GM18907 (cell line): ENCODE data around the gene SPINK1.
"Not testable (repeated sequence)": the region's sequence is repeated elsewhere in the genome, so short reads cannot be mapped to it uniquely, and the experiment has no call there.

ENCODE experiments used
- ATAC-seq: cut with Tn5 transposase; IDR thresholded peaks from one replicate; pipeline ENCODE4 v1.9.1; 2021; ENCODE audit warnings: mild to moderate bottlenecking, moderate library complexity; ENCODE audit not compliant: unreplicated experiment

Gene SPINK1

DNA sequence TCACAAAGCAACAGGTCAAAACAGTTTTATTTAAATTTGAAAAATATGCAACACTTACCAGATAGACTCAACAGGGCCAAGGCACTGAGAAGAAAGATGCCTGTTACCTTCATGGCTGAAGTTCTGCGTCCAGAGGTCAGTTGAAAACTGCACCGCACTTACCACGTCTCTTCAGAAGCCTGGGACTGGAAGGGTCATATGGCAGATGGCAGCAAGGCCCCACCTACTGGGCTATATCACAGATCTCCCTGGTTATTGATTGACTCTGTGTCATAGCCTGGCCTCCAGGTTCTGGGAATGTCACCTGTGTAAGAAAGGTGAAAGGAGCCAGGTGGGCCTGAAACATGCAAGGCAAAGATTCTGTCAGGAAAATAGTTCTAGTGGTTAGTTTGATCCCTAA lies at the start of gene SPINK1:
Gene SPINK1, minus strand, starts transcription at position 207 of the 400 bp plus-strand sequence. Its CDS starts 94 bp downstream, at position 113.
- ATAC-seq = no peak

GRCh38 chr5:147880487-147880886 lies 49.0 kb upstream of the SPINK1 start:
- ATAC-seq = no peak

DNA sequence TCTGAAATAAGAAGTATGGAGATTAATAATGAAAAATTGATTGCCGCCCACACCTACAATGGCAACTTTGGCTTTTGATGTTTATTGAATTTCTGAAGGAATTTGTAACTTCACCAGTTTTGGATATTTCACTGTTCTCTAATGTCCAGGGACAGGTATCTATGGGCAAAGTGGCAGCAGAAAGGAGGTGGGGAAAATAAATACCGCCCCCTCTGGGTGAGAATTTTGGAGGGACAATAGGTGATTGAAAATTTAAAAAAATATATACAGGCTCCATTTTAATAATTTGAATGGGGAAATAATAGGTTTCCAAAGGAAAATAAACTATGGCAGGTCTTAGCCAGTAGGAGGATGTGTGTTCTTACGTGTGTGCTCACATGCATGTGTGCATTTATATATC lies 48.3 kb upstream of the SPINK1 start:
- no peak for ATAC-seq

DNA sequence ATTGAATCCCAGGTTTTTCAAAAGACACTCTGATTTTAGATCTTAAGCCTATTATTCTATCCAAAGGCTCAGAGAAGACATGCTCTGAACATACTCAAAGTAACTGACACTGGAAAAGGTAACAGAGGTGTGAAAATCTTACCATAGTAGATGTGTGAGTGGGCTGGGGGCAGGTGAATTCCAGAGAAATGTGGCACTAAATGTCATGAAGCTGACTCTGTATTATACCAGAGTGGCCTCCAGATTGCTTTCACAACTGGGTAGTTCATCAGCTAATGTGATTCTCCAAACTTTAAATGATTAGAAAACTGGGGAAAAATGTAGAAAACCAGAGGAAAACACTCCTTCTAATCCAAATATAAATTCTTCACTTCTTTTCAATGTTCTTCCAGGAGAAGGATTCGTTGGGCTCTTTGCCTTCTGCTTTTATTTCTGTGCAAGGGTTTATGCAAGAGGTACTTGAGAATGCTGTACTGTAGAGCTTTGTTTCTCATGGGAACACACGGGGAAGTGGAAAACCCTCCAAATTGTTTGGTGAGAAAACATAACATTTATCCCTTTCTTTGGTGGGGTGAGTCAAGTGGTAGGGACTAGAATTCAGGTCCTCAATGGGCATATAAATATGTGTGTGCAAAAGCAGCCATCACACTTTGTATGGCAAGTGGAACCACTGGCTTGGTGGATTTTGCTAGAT lies 46.7 kb upstream of the SPINK1 start, which contains the start of gene SCGB3A2:
Gene SCGB3A2, plus strand, starts transcription at position 646 of the 694 bp plus-strand sequence. CDS start 93 bp downstream, outside the sequence.
- ATAC-seq = no peak

DNA sequence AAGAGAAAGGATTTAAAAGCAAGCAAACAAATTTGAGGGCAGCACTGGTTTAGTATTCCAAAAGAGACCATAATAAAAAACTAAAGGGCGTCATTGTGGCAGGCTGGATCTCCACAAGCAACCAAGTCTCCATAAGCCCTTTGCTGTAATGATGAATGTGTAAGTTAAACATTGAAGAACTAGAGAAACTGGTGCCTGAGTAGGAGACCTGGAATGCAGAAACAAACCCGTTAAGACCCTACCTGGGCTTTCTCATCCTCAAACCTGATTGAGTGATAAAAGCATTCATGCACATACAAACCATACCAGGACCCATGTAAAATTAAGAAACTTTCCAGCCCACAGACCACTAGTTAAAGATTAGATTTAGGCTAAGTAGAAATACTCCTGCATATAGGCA lies 45.2 kb upstream of the SPINK1 start:
- ATAC-seq = no peak

GRCh38 chr5:147876141-147876540 lies 44.7 kb upstream of the SPINK1 start:
- no peak for ATAC-seq

DNA sequence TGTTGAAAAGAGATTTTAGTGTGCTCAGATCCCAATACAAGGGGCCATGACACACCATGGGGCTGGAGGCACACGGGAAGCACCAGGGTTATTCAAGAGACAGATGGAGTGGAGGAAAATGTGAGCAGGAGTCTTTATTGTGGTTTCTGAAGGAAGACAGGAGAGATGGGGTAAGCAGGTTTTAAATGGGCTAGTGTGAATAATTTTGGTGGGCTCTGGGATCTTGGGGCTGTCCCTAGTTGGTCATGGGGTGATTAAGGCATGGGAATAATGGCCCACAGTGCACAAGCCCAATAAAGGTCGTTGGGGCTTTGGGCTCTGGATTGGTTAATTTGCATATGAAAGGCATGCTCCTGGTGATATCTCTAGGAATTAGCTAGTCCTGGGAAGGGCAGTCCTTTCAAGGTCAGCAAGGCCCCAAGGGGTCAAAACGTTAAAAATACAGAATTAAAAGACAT lies 43.5 kb upstream of the SPINK1 start:
- ATAC-seq = no peak

DNA sequence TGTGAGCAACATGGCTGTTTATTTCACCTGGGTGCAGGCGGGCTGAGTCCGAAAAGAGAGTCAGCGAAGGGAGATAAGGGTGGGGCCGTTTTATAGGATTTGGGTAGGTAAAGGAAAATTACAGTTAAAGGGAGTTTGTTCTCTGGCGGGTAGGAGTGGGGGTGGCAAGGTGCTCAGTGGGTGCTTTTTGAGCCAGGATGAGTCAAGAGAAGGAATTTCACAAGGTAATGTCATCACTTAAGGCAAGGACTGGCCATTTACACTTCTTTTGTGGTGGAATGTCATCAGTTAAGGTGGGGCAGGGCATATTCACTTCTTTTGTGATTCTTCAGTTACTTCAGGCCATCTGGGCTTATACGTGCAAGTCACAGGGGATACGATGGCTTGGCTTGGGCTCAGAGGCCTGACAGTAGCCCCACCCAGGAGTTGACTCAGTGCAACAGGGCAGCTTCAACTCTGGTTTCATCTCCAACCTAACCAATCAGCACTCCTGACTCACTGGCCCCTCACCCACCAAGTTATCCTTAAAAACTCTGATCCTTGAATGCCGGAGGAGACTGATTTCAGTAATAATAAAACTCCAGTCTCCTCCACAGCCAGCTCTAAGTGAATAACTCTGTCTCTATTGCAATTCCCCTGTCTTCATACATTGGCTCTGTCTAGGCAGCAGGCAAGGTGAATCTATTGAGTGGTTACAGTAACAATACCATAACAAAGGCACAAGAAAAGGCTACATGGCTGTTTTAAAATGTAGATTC lies 42.8 kb upstream of the SPINK1 start:
- not testable (repeated sequence) for ATAC-seq

DNA sequence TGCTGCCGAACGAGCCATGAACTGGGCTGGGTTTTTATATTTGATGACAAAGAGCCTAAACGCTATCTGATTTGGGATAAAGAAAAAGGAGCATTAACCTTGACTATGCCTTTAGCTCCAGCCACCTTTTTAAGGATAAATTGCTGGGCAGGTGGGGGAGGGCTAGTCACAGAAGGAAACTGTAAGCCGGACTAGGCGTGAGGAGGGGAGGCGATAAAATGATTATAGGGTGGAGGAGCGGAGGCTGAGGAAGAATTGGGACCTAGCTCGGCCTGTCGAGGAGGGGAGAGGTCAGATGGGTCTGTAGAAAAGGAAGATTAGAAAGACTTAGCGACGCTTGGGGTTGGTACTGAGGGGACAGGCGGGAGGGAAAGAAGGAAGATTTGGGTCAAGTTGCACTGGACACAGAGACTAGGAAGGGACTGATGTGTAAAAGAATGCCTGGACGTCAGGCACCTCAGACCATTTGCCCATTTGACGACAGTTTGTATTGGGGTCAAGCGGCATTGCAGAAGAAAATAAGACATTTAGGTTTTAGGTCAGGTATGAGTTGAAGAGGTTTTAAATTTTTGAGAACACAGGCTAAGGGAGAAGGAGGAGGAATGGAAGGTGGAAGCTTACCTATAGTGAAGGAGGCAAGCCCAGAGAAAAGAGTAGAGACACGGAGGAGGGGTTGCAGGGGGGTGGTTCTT lies 41.4 kb upstream of the SPINK1 start:
- not testable (repeated sequence) for ATAC-seq

- not testable (repeated sequence) for ATAC-seq
Observed at GRCh38 chr5:147871980-147872549, 40.6 kb upstream of the SPINK1 start.

DNA sequence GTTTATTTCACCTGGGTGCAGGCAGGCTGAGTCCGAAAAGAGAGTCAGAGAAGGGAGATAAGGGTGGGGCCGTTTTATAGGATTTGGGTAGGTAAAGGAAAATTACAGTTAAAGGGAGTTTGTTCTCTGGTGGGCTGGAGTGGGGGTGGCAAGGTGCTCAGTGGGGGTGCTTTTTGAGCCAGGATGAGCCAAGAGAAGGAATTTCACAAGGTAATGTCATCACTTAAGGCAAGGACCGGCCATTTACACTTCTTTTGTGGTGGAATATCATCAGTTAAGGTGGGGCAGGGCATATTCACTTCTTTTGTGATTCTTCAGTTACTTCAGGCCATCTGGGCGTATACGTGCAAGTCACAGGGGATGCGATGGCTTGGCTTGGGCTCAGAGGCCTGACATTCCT lies 38.4 kb upstream of the SPINK1 start:
- ATAC-seq = not testable (repeated sequence)

DNA sequence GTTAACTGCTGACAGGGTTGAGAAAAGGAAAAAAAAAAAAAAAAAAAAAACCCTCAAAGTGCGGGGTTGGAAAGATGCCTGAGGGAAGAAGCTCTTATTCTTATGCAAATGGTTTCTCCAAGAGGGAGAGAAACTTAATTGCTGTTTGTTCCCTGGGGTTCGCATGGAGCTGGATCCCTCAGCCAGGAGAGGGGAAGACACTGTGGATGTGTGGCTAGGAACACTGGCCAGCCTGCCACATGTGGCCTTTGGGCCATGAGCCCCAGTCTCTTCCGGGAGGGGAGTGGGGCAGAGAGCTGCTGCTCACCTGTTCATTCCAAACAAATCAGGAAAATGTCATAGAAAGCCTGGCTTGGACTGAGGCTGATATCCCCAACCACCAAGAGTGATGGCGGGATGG lies 37.6 kb upstream of the SPINK1 start:
- no peak for ATAC-seq

DNA sequence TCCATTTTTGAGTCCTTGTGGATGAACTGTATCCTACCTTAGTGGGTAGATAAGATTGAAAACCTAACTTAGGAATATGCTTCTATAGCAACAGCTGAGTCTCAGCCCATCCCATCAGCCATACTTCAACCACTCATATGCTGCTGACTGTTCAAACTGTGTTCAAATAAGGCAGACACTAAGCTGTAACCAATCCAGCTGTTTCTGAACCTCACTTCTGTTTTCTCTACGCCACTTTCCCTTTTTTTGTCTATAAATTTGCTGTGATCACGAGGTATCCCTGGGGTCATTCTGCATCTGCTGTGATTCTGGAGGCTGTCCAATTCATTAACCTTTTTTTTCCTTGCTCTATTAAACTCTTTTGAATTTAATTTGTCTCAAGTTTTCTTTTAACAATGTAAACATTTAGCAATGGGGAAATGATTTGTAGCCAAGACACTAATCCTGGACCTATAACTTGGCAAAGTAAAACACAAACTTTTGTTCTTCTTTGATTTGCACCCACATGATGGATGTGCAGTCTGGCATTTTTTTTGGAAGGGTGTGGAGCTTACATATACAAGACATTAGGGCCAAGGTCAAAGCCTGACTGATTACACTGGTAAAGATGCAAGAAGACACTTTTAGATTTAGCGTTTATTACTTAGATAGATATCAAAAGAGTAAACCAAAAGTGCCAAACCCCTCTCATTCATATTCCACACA lies 32.1 kb upstream of the SPINK1 start:
- ATAC-seq = no peak

DNA sequence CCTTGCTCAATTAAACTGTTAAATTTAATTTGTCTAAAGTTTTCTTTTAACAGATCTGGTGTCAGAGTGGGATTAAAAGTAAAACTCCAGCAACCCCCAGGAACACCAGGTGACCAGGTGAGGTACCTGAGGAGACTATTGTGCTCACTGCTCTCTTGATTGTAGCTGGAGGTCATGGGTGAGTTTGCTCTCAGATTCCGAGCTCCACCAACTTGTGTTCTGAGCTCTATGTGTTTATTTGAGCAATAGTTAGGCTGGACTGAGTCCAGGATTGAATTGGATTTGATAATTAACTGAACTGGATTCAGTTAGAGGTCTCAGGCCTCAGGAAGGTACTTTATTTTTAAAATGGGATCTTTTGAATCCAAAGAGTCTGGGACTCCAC lies 29.2 kb upstream of the SPINK1 start:
- ATAC-seq = no peak

- no peak for ATAC-seq
Observed at GRCh38 chr5:147859962-147860640, 28.6 kb upstream of the SPINK1 start.

DNA sequence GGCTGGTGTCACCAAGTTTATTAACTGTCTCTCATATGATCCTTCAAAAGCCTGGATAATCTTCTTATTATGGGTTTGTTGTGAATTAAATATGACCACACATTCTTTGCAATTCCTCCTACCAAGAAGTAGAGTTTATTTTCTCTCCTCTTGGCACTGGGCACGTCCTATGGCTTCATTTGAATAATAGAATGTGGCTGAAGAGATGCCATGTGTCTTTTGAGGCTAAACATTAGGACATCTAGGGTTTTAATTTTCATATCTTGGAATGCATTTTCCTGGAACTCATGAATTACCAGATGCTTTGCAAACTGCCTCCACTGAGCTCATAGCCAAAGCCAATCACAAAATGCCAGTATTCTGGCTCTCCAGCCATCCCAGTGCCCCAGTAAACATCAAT lies 27.1 kb upstream of the SPINK1 start:
- no peak for ATAC-seq

DNA sequence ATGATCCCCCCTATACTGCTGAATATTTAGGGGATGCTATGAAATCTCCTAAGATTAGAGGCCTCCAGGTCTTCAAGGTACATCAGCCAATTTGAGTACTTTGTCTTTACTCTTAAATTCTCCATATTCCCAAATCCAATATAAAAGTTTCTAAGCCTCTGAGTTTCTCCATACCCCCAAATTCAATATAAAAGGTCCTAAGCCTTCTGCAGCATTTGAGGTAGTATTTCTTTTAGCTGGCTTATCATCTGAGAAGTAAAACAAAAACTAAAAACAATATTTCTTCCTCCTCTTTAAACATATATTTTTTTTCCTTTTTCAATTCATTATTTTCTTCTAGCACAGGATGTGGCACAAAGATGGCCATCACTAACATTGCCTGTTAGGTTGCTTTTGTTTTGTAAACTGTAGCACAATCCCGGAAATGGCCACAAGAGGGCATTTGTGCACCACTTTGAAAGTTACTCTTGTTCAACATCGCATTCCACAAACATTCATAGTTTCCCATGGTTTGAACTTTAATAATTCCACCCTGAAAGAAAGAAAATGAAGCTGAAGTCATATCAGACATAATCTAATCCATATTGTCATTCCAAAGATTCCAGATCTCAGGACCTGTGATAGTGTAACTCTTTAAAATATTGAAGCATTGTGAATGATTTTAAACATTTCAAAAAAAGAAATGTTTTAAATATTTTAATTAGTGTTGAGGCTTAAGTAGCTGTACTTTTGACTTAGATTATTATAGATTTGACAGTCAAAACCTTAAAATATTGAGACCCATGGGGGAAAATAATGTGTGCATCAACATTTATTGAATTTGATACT lies 26.0 kb upstream of the SPINK1 start:
- peak; percentile 85 for ATAC-seq

- ATAC-seq = no peak
Observed at GRCh38 chr5:147856801-147857200, 25.3 kb upstream of the SPINK1 start.

- no peak for ATAC-seq
Observed at GRCh38 chr5:147855774-147856069, 24.3 kb upstream of the SPINK1 start.
